Activated T-helper 1 cell treated with anti-CD3 and anti-CD28 coated beads, Interleukin-12 subunit alpha, Interleukin-12 subunit beta, Interleukin-2, Interleukin-4 antibody, amounts not matched to agents 30 ng/mL and 10 ng/mL and 1 ng/mL, durations not matched to agents 14 hours and 24 hours and 36 hours (primary cell): ENCODE data around the gene RSPH10B2. TPM values are rescaled to one million over a fixed set of nuclear protein-coding genes. Genes with fewer than 3 reads are reported as not detected.
"Not testable (repeated sequence)": the region's sequence is repeated elsewhere in the genome, so short reads cannot be mapped to it uniquely, and the experiment has no call there.

Source experiments
- DNase-seq: peaks from one replicate; pipeline ENCODE4 v3.0.0; 2021; ENCODE audit warnings: low spot score
- H3K27ac Mint-ChIP-seq: one replicate; pipeline ENCODE4 v1.8.0; 2021; ENCODE audit warnings: mild to moderate bottlenecking, mixed read lengths
- H3K27me3 Mint-ChIP-seq: one replicate; pipeline ENCODE4 v1.8.0; 2022; ENCODE audit warnings: mild to moderate bottlenecking, moderate library complexity, mixed read lengths; ENCODE audit not compliant: insufficient read depth
- H3K36me3 Mint-ChIP-seq: one replicate; pipeline ENCODE4 v1.8.0; 2021; ENCODE audit warnings: low read depth, mixed read lengths
- H3K4me1 Mint-ChIP-seq: one replicate; pipeline ENCODE4 v1.8.0; 2021; ENCODE audit warnings: low read depth, mixed read lengths
- H3K4me3 Mint-ChIP-seq: one replicate; pipeline ENCODE4 v1.8.0; 2021; ENCODE audit warnings: mild to moderate bottlenecking, moderate library complexity, mixed read lengths
- H3K9me3 Mint-ChIP-seq: one replicate; pipeline ENCODE4 v1.8.0; 2021; ENCODE audit warnings: mixed read lengths
- intact Hi-C: fragments of 100-400 bp; cut with micrococcal nuclease; formaldehyde crosslinking; loops from one replicate; pipeline ENCODE4 v1.15.1; 2024
- total RNA-seq: library from RNA; stranded (reverse); gene quantifications from 2 replicates; pipeline ENCODE4 v1.2.3, GENCODE V29; 2022

RSPH10B2 gene
- total RNA-seq, 1 donor from 2014 or later, result 0.29 TPM

DNA sequence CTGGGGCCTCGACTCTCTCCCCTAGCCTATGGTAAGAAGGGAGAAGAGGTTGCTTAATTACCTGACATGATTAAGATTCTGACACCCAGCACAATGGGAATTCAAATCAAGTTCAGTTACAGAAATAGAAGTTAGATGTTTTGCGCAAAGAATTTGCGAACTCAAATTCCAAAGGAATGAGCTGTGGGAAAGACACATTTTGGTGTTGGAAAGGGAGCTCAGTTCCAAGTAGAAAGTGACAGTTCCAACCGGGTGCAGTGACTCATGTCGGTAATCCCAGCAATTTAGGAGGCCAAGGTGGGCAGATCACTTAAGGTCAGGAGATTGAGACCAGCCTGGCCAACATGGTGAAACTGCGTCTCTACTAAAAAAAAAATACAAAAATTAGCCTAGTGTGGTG, 76.1 kb downstream of the RSPH10B2 start:
- H3K4me3 Mint-ChIP-seq, intact Hi-C loops, H3K9me3 Mint-ChIP-seq, H3K36me3 Mint-ChIP-seq, H3K27ac Mint-ChIP-seq, DNase-seq, H3K4me1 Mint-ChIP-seq: not testable (repeated sequence)
- peaks cover 14% of the 10 kb centered on the region for H3K27me3 Mint-ChIP-seq

DNA sequence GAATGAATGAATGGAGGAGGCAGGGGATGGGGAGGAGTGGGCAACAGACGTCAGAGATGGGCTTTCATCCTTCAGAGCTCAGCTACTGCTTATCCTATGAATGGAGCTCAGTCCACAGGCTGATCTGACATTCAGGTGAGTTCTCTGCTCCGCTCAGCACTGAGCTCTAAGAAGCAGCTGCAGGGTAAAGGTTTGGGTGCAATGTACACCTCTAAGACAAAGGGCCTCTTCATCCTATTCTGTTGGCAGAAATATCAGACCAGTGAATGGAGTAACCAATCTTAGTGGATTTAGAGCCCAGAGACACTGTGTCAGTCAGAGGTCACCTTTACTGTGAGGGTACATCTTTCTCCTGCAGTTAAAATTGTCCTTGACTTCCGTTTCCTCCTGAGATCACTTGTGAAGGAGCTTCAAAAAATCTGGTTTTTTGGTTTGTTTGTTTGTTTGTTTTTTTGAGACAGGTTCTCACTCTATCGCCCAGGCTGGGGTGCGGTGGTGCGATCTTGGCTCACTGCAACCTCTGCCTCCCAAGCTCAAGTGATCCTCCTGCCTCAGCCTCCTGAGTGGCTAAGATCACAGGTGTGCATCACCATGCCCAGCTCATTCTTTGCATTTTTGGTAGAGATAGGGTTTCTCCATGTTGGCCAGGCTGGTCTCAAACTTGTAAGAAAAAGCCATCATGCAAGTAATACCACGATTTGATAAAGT, 77.3 kb downstream of the RSPH10B2 start:
- Mint-ChIP-seq H3K4me1 (no peaks in the 10 kb centered on the region), H3K36me3 (no peaks in the 10 kb centered on the region), H3K9me3 (no peaks in the 10 kb centered on the region), H3K27ac (no peak overlapping the region), H3K4me3 (no peak overlapping the region), H3K27me3 (peaks cover 20% of the 10 kb centered on the region)
- intact Hi-C loops, result no loop called here
- no peak for DNase-seq

DNA sequence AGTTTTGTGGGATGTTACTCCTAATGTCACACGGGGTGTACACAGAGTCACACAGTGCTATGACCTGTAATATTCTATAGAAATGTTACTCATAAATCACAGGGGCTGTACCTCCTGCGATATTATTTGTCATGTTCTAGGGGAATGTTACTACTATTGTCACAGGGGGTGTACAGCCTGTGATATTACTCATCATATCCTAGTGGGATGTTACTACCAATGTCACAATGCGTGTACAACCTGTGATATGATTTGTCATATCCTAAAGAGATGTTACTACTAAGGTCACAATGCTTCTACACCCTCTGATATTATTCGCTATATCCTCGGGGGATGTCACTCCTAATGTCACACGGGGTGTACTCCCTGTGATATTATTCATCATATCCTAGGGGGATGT, 79.7 kb downstream of the RSPH10B2 start:
- Mint-ChIP-seq H3K9me3 (no peaks in the 10 kb centered on the region), H3K4me1 (no peaks in the 10 kb centered on the region), H3K27me3 (peaks cover 25% of the 10 kb centered on the region), H3K36me3 (no peaks in the 10 kb centered on the region), H3K4me3 (no peak overlapping the region), H3K27ac (no peak overlapping the region)
- intact Hi-C loops, result no loop called here
- no peak for DNase-seq

DNA sequence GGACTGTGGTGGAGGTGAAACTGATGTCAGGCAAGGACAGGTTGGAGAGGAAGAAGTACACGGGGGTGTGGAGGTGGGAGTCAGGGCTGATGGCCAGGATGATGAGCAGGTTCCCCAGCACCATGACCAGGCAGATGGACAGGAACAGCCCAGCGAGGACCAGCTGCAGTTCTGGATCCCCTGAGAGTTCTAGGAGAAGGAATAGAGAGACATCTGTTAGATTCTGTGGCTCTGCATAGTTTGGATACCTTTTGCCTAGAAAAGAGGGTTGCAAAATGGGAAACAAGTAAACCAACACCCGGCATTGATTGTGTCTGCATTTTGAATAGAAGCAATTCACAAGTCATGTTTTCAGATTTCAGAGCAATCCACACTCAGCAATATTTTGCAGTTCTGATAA, 81.6 kb downstream of the RSPH10B2 start:
- H3K4me1 Mint-ChIP-seq, H3K36me3 Mint-ChIP-seq, DNase-seq, H3K4me3 Mint-ChIP-seq, H3K27ac Mint-ChIP-seq, intact Hi-C loops, H3K9me3 Mint-ChIP-seq: not testable (repeated sequence)
- H3K27me3 Mint-ChIP-seq, result peaks cover 21% of the 10 kb centered on the region

DNA sequence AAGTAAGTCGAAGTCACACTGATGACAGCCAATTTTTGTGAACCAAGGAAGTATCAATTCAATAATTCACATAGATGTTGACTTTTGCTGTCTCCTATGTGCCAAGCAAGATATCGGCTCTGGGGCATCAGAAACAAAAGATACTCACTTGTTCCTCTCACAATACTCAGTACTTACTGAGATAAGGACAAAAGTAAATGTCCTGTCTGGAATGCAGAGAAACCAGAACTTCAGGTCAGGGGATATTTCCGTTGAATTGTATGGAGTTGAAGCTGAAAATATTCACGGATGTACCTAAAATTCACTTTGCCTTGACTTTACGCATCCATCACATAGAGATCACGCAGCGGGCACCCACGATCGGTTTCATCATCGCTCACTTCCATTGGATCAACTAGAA, 83.2 kb downstream of the RSPH10B2 start:
- H3K4me3 Mint-ChIP-seq, H3K36me3 Mint-ChIP-seq, H3K27ac Mint-ChIP-seq, DNase-seq, intact Hi-C loops, H3K9me3 Mint-ChIP-seq, H3K4me1 Mint-ChIP-seq: not testable (repeated sequence)
- peaks cover 14% of the 10 kb centered on the region for H3K27me3 Mint-ChIP-seq

DNA sequence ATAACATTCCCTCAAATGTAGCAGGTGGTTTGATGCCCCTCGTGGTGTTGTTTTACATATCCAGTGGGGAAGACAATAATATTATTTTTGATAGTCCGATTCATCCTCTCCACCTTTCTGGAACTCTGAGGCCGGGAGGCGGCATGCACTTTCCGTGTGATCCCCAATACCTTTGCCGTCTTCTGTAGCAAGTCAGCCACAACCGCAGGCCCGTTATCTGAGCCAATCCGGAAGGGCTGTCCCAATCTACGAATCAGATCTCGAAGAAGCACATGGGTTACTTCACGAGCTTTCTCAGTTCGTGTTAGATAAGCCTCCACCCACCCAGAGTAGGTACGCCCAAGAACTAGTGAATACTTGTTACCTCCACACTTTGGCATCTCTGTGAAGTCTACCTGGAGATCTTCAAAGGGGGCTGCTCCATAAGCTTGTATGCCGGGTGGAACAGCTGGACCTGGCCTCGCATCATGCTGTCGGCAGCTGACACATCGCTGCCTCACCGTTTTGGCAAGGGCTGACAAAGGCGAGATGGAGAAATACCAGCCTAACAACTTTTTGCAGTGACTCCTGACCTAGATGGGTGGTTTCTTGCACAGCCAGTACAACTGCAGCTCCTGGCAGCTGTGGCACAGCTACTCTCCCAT, 88.5 kb downstream of the RSPH10B2 start:
- H3K36me3 Mint-ChIP-seq, H3K27ac Mint-ChIP-seq, intact Hi-C loops, H3K4me3 Mint-ChIP-seq, H3K9me3 Mint-ChIP-seq, DNase-seq, H3K27me3 Mint-ChIP-seq, H3K4me1 Mint-ChIP-seq: not testable (repeated sequence)

DNA sequence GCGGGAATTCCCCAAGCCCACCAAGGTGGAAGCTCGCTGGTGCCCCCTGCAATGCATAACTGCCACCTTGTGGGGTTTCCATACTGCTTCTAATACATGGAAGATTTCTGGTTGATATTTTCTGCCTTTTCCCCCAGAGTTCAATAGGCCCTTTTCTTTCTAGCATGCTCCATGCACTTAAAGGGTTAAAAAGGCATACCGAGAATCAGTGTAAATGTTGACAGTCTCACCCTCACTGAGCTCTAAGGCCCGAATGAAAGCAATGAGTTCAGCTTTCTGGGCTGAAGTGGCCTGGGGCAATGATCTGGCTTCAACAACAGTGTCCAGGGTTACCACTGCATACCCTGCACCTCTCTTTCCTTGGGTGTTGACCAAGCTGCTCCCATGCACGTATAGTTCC, 89.2 kb downstream of the RSPH10B2 start:
- H3K9me3 Mint-ChIP-seq, H3K4me3 Mint-ChIP-seq, H3K27me3 Mint-ChIP-seq, intact Hi-C loops, H3K4me1 Mint-ChIP-seq, H3K27ac Mint-ChIP-seq, H3K36me3 Mint-ChIP-seq, DNase-seq: not testable (repeated sequence)

DNA sequence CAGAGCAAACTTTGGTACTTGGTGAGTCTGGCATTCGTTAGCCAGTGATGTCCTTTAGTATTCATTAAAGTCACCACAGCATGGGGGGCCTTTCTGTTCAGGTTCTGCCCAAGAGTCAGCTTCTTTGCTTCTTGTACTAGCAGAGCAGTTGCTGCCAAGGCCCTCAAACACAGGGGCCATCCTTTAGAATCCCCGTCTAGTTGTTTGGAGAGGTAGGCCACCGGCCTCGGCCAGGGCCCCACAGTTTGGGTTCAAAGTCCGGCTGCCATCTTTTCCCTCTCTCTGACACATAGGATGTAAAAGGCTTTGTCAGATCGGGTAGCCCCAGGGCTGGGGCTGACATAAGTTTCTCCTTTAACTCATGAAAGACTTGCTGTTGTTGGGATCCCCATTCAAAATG, 89.8 kb downstream of the RSPH10B2 start:
- H3K4me3 Mint-ChIP-seq, H3K4me1 Mint-ChIP-seq, intact Hi-C loops, H3K9me3 Mint-ChIP-seq, H3K36me3 Mint-ChIP-seq, H3K27me3 Mint-ChIP-seq, DNase-seq, H3K27ac Mint-ChIP-seq: not testable (repeated sequence)

DNA sequence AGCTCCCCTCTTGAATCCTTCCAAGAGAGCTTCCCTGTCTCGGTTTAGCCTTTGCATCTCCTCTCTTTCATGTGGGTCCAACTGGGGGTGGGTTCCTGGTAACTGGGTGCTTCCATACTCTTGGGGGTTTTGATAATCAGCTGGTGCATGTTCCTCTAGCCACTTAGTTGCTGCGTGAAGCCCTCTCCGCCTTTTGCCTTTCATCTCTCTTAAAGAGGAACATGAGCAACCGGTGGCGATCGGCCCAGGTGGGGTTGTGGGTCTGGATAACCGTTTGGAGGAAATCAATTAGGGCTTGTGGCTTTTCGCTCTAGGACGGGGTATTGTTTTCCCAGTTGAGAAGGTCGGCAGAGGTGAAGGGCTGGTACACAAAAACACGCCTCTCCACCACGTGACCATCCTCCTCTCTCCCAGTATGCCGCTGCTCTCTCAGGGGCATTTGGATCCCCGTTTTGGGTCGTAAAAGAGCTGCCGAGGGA, 92.1 kb downstream of the RSPH10B2 start:
- H3K4me3 Mint-ChIP-seq, H3K27me3 Mint-ChIP-seq, DNase-seq, intact Hi-C loops, H3K4me1 Mint-ChIP-seq, H3K36me3 Mint-ChIP-seq, H3K27ac Mint-ChIP-seq, H3K9me3 Mint-ChIP-seq: not testable (repeated sequence)

DNA sequence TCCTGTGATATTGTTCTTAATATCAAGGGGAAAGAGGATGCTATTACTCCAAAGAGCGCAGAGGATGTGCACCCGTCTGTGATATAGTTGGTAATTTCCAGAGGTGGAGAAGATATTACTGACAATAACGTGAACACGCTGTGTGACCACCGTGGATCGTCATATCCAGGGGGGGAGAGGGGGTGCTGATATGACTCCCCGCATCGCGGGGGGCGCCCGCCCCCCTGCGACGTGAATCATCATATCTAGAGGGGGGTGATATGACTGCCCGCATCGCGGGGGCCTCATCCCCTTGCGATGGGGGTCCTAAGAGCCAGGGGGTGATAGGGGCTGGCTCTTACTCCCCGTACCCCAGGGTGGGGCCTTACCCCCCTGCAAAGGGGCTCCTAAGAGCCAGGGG, 93.8 kb downstream of the RSPH10B2 start:
- H3K27me3 Mint-ChIP-seq, DNase-seq, H3K36me3 Mint-ChIP-seq, intact Hi-C loops, H3K4me1 Mint-ChIP-seq, H3K9me3 Mint-ChIP-seq, H3K27ac Mint-ChIP-seq, H3K4me3 Mint-ChIP-seq: not testable (repeated sequence)

Other genes starting within 250 kb of the RSPH10B2 start
- 0.08 and 0.12 TPM in 2 replicates for gene GRID2IP, start 202.6 kb upstream of the RSPH10B2 start, total RNA-seq
- 21.0 and 24.6 TPM in 2 replicates for gene ZDHHC4, start 176.6 kb upstream of the RSPH10B2 start, total RNA-seq
- gene INTS15, start 164.1 kb upstream of the RSPH10B2 start, total RNA-seq, result 44.6 and 46.6 TPM in 2 replicates
- gene ZNF853, start 138.5 kb upstream of the RSPH10B2 start, total RNA-seq, result 0.41 and 0.42 TPM in 2 replicates
- 30.7 and 33.8 TPM in 2 replicates for gene ZNF316, start 116.8 kb upstream of the RSPH10B2 start, total RNA-seq
- 19.7 and 20.9 TPM in 2 replicates for gene ZNF12, start 47.2 kb upstream of the RSPH10B2 start, total RNA-seq
- gene CCZ1B, start 72.2 kb downstream of the RSPH10B2 start, total RNA-seq, result 78.5 and 94.8 TPM in 2 replicates